Raji (cell line): ENCODE results near the gene CACNA1D.

Source experiments
- POLR2A ChIP-seq: IDR thresholded peaks from 2 replicates; pipeline ENCODE4 v1.6.1; 2011; ENCODE audit warnings: low read depth, low read length, control low read depth; ENCODE audit not compliant: insufficient read depth

Gene CACNA1D

DNA sequence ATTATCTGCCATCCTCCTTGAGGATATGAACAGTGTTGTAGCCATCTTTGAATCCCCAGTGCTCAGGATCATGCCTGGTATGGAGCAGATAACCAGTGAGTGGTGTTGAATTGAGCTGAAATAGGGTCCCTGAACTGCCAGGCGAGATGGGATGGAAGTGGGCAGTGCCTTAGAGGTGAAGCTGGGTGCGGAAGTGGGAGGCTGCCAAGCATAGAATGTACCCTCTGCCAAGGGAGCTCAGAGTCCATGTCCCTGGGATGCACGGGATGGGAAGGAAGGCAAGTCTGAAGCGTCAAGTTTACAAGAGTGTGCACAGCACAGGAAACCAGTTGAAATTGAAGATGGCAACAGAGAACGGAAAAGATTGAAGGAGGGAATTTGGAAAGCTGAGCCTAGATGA is 147.0 kb downstream of the CACNA1D start:
- TF ChIP-seq POLR2A = no peak

DNA sequence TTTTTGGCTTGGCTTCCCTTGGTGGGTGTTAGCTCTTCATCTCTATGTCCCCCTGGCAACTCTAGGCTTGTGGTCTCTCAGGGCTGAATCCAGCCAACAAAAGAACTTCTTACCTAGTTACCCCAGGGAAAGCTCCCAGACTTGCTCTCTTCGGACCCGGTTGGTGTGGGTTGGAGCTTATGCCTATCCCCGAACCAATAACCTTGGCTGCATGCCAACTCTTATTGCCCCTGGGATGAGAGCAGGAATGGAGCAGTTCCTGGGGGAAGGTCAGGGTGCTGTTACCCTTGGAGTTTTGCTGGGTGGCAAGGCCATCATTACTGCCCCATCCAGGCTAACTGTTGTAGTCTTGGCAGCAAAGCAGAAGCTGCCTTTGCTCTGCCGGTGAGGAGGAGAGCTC is 147.8 kb downstream of the CACNA1D start:
- TF ChIP-seq POLR2A = no peak

DNA sequence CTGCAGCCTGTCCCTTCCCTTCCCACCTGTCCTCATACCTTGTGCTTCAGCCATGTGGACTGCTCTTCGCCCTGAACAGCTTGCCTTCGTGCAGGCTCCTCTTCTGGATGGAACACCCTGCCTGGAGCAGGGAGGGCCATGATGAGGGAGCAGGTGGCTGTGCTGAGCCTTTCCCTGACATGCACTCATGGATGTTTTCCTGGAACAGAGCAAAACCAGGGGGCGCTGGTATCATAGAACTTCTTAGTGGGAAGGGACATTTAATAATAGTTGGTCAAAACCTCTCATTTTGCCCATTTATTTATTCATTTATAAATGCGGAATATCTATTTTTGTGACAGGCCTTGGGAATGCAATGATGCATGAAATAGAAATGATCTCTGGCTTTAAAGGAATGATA is 149.3 kb downstream of the CACNA1D start:
- no peak for TF ChIP-seq POLR2A

DNA sequence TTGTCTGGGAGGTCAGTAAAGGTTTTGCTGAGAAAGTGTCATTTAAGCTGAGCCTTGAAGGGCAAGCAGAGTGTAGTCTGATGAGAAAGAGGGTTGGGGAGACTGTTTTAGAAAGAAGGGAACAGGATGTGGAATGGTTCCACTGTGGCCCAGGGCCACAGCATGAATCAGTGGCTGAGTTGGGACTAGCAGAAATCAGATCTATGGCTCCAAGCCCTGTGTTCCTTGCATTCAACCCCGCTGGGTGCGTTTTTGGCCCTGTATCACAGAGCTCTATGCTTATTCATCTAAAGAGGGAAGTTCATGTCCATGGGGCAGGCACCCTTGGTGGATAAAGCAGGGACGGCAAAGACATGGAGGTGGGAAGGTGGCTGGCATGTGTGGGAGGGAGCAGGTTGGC is 151.3 kb downstream of the CACNA1D start:
- TF ChIP-seq POLR2A = no peak

DNA sequence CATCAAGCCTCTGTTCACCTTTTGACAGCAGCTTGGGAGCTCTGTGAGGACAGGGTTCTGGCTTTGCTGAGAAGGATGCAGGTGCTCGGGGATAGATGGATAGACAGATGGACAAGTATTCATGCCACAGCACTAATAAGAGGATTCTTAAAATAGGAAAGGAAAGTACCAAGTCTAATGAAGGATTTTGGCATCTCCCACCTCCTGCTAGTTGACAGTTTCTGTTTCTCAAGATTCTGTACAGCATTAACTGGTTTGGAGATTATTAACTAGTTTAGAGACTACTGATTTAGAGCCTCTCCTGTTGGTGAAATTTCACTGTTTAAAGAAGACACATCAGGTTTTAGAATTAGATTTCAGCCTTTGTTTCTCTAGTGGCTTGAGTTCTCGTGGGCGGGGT is 152.3 kb downstream of the CACNA1D start:
- TF ChIP-seq POLR2A = no peak

DNA sequence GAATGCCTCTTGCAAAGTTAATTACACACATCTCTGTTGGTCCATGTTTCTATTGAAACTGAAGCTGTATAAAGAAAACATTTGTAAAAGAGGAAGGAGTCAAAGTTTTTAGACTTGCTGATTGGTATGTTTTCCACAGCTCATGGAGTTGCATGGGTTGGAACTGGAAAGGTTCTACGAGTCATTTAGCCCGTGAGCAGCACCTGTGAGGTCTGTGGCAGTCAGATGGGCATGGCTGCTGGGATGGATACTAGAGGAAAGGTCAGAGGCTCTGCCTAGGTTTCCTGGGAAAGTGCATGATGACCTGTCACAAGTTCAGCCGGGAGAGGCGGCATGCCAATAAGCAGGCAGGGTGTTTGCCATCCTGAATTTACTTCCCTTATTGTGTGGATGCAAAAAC is 155.4 kb downstream of the CACNA1D start:
- TF ChIP-seq POLR2A = no peak

DNA sequence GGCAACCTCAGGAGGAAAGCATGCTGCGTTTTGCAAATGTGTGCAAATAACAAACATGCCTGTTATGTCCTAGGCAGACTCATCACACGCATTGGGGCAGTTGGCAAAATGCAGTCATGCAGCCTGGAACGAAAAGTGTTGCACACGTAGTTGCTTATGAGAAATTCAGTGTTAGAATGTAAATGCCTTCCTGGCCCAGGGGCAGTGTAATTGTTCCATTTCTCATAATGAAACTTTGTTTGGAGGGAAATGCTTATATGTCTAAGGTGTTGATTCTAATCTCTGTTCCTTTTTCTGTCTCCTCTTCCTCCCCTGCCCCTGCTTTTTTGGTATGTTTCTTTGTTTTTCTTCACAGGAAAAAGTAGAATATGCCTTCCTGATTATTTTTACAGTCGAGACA is 156.0 kb downstream of the CACNA1D start:
- no peak for TF ChIP-seq POLR2A

DNA sequence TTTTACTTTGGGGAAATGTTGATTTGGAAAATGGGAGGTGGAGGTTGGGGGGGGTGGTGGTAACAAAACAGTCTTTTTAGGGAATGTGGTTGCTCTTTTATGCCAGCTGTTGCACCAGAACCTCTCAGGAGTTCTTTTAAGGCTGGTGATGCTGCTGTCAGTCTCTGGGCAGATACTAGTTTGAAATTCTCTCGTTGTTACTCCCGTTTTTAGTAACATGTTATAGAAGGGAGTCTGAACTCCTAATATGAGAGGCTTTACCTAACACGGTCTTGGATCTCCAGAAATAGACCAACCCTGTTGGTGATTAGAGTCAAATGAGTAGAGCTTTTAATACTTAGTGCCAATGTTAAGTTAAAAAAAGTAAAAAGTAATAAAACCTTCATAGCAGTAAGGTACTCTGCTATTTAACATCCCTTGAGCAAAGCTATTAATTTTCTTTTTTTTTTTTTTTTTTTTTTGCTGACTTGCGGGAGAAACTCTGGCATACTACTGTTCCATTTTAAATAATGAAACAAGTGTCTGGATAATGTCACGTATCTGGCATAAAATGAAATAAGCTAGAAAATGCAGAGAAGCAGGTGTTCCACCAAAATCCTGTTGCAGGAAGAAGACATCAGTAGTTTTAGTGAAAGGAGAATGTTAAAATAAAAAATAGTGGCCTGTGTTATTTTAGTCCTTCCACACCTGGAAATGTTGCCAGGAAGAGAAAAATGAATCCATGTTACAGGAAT is 156.7 kb downstream of the CACNA1D start:
- TF ChIP-seq POLR2A = no peak

DNA sequence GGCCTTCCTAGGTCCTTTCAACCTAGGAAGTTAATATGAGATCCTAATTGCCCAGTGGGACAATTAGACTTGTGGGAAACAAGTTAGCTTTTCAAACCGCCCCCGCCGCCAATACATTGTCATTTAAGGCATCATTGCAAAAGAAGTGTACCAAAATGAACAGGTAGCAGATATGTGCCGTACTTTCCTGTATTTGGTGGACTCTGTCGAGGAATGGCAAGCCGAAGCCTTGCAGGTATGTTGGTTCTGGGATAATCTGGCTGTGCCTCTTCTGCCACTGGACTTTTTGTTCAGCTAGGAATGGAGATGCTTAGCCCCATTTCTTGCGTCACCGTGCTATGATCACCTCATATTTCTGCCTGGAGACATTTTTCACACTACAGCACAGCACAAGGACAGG is 157.5 kb downstream of the CACNA1D start:
- TF ChIP-seq POLR2A = no peak

DNA sequence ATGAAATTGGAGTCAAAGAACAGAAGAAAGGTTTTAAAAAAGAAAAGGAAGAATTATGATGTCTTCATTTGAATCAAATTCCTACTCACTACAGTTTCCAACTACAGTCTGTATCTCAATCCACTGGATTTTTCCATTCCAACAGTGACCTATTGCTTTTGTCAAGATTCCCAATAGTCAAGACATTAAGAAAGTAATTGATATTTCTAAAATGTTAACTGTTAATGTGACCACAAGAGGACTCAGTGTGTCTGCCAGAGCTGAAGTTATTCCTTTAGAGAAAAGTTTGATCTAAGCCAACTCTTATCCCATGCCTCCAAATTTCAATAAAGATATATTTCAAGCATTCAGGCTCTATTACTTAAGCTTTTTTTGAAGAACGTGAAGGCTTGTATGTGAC is 163.2 kb downstream of the CACNA1D start:
- TF ChIP-seq POLR2A = no peak

DNA sequence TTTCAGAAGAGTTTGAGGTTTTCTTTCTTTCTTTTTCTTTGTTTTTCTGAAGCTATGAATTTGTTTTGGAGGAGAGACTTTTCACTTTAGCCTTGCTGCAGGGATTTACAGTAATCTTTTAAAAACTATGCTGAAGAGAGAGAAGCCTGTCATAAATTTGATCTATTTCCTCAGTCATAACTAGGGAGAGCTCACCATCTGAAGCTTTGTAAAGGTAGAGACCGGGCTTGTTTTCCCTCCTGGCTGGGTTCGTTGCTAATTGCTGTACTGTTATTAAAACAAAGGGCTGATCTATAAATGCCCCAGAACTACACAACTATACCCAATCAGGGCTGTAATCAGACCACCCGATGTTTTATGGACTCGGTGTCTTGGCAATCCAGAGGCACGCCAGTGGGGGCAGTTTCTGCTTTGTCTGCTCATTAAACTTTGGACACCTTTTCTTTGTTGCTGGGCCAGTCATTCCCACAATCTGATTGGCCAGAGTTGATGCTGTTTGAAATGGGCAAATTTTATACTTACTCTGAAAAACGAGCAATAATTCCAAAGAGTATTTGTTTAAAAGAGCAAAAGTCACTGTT is 164.3 kb downstream of the CACNA1D start:
- no peak for TF ChIP-seq POLR2A

DNA sequence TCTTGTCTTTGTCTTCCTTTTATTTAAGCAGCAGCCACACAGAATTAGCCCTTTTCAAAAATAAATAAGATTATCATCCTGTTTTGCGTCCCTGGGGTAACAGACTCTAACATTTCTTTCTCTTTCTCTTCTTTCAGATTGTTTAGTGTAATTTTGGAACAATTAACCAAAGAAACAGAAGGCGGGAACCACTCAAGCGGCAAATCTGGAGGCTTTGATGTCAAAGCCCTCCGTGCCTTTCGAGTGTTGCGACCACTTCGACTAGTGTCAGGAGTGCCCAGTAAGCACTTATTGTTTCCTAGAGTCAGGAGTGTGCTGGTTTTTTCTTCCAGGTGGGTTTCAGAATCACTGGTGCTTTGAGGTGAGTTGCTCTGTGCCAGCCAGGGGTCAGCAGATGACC is 165.6 kb downstream of the CACNA1D start:
- no peak for TF ChIP-seq POLR2A

DNA sequence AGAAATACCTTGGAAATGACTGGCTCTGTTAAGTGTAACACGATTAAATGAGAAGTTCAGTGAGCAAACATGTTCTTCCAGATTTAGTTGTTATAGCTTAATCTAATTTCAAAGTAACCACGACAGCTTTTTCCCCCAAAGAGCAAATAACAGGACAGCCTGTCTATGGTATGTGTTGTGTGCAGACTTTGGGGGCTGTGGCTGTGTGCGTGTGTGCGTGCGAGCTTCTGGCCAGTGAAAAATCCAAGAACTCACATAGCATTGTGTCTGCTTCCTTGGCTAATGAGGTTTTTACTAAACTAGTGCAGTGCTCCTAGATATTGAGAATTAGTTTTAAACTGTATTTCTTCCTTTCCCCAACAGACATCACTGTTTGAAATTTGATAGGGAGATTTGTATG is 167.1 kb downstream of the CACNA1D start:
- no peak for TF ChIP-seq POLR2A

DNA sequence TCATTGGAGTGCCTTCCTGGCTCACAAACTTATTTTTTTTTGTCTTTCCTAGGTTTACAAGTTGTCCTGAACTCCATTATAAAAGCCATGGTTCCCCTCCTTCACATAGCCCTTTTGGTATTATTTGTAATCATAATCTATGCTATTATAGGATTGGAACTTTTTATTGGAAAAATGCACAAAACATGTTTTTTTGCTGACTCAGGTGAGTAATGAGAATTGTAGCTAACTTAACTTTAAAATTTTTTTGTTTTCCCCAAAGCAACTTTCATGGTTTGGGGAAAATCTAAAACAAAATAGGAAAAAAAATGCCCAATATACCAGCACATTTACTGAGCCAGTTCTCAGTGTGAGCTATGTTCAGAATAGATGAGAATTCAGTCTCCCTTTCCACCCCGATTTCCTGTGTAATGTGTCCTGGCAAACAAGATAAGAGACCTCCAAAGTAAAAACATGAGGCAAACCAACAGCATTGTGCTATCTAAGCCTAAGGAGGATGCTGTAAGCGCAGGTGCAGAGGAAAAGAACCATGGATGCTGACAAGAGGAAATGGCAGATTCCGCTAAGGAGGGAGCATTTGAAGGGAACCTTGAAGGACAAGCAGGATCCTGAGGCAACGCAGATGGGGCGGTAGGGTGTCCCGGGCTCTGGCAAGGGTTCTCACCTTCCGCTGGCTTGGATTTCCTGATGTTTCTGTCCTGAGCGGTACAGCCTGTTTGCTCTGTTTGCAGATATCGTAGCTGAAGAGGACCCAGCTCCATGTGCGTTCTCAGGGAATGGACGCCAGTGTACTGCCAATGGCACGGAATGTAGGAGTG is 171.4 kb downstream of the CACNA1D start:
- TF ChIP-seq POLR2A = no peak

DNA sequence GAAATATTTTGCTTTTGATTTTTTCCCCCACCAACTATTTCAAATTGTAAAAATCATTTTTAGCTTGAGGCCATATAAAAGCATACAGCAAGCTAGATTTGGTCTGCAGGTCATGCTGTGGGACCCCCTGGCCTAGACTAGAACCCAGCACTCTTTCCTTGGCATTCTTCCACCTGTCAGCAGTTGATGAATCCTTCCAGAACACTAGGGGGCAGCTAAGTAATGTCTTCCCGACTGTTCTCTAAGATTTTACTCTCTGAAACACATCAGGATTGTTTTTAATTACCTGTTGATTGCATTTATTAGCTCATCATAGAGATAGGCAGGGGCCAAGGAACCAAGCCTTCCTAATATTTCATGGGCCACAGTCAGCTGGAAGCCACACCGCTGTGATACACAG is 174.5 kb downstream of the CACNA1D start:
- TF ChIP-seq POLR2A = no peak

DNA sequence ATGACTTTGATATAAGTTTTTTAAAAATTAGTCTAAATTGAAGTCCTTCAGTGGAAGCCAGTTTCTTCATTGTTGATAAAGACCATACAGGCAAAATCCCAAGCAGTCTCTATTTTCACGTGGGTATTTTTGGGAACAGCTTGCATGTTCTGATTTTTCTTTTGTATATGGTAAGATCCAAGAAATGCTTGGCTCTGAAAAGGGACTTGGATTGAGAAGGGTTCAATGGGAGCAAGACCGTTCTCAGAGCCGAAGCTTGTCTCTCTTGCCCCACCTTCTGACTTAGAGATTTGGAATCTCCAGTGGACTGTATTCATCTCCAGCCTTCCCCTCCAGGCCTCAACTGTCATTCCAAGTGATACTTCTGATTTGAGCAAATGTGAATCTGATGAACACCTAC is 176.3 kb downstream of the CACNA1D start:
- no peak for TF ChIP-seq POLR2A
